GM21381 (cell line): ENCODE measurements around the gene NRGN.
"Not testable (repeated sequence)": the region's sequence is repeated elsewhere in the genome, so short reads cannot be mapped to it uniquely, and the experiment has no call there.

Experiments used
- ATAC-seq: cut with Tn5 transposase; IDR thresholded peaks from one replicate; pipeline ENCODE4 v1.9.1; 2021; ENCODE audit warnings: mild to moderate bottlenecking, moderate library complexity; ENCODE audit not compliant: unreplicated experiment

NRGN gene

DNA sequence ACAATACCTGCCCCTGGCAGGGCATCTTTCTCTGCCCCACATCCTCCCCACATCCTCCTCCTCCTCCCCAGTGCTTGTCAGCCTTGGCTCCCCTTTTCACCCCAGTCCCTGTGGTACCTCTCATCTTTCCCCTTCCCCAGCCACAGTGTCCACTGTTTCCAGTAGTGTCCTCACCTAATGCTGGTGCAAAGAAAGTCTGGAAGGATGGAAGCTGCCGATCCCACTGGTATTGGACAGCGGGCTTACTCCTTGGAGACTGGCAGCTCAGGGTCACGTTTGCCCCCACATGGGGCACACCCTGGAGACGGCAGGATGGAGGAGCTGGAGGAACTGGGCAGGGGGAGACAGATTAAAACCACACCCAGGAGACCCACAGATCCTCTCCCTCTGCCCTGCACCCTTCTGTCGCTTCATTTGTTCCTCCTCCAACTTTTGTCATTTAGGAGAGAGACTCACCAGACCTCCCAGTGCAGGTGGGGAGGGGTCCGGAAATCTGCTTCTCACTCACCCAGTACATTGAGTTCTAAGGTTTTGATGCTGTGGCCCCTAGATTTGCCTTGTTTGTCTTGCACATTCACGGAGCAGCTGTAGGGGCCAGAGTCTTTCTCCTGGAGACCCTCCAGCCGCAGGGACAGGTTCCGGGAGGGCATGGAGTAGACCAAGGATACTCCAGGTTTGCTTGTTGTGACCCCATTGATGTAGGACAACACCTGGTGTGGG, 16.5 kb downstream of the NRGN start:
- no peak for ATAC-seq

DNA sequence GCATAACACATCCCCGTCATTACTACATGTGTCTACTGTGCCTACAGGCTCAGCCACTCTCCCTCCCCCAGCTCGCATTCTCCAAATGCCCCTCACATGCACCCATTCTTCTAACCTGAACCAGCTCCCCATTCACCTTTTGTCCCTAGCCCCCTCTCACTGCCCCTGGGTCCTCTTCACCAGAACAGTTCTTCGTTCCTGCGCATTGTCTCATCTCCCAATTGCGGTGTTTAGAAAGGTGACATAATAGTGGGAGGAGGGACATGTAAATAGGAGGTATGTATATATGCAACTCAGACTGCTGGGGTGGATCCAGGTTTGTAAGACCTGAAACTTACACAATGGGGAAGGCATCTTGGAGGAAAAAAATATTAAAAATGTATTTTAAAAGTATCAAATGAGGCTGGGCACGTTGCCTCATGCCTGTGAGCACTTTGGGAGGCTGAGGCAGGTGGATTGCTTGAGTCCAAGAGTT, 17.0 kb downstream of the NRGN start:
- no peak for ATAC-seq

DNA sequence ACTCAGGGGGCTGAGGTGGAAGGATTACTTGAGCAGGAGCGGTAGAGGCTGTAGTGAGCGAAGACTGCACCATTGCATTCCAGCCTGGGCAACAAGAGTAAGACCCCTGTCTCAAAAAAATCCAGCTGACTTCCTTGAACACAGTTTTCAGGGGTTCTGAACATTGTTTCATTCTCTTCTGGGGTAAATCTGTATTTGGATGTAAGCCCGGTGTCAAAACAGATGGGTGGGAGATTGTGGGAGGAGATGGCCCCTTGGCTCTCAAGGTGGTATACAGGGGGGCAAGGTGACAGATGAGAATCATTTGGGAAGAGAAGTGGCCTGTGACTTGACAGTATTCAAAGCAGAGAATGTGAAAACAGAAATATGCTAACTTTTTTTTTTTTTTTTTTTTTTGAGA, 17.6 kb downstream of the NRGN start:
- ATAC-seq = no peak

DNA sequence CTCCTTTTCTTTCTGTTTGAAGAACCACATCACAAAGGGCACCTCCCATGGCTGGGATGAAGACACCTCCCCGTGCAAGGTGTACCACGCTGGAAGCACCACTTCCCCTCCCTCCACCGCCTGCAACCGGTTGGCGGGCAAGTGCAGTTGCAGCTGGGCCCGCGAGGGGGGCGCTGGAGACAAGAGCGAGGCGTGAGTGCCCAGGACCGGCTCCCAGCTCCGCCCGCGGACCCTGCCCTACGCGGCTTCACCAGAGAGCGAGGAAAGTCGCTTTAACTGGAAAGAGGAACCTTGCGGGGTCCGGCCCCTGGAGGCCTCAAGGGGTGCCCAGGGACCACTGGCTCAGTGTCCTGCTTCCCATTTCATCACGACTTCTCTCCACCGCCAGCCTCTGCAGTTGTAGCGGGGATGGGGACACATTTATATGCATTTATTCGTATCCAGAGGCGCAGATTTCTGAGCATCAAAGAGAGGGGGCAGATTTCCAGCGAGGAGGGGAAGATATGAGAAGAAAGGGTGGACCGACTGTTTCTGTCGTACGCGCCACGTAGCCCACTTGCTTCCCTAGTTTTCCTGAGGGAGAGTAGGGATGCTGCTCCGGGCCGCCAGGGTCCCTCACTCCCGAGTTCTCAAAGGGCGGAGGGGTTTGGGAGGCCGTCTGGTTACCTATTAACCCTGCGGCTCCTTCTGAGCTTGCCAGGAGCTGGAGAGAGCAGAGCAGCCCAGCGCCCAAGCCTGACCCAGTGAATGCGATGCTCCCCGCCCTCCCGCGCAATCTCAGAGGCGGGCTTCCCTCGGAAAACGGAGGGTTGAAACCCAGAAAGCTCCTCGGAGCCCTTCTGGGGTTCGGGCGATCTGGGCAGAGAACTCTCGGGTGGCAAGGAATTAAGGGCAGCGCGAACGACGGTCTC, 18.9 kb downstream of the NRGN start:
- ATAC-seq = peak; percentile 46

DNA sequence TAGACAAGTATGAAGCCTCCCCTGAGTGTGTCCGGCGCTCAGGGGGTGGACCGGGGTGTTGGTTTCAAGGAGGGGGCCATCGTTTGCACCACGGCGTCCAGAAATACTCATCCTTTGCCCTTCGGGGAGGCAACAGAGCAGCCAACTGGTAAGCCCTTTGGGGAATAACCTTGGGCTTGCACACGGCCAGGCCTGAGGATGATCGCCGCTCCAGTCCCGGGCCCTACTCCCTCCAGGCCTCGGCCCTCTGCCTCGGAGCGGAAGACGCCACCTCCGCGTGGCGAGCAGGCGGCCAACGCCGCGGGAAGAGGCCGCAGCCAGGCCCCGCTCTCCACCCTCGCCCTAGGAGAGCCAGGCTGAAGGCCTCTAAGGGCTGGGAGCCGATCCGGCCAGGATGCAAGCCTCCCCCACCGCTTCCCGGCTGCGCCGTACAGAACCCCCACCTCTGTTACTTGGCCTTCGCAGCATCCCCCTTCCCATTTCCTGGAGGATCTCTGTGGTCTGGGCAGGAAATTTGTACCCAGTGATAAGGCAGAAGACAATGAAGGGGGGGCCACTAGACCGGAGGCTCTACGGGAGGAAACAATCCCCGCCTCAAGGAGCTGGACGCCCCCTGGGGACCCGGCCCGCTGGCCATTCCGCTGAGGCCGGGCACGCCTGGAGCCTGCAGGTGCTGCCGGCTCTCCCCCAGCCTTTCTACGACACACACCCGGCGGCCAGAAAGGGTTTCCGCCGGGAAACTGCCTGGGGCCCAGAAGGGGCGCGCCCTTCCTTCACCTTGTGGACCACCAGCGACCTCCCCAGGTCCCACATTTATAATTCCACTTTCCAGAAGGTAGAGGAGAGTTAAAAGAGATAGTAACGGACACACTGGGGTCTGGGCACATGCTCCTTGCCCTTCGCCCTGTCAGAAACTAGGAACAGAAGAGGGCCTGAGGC, 19.8 kb downstream of the NRGN start:
- ATAC-seq = no peak

DNA sequence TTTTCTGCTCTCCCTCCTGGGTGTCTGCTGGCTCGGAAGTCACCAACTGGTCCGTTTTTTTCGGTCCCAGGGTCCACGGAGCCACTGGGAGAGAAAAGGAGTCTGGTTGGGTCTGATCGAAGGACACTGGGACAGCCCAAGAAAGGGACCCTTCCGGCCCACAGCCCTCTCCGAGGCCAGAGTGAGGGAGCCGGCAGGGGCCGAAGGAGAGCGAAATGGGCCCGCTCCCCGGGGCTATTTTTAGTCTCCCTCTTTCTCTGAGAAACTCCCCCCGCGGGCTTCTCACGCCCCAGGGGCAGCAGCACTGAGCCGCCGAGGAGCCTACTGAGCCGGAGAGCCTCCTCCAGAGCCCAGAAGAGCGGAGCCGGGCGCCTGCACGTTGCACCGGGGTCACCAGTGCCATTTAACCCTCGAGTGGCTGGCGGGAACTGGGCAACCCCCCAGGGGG, 20.5 kb downstream of the NRGN start:
- ATAC-seq = peak; percentile 26

DNA sequence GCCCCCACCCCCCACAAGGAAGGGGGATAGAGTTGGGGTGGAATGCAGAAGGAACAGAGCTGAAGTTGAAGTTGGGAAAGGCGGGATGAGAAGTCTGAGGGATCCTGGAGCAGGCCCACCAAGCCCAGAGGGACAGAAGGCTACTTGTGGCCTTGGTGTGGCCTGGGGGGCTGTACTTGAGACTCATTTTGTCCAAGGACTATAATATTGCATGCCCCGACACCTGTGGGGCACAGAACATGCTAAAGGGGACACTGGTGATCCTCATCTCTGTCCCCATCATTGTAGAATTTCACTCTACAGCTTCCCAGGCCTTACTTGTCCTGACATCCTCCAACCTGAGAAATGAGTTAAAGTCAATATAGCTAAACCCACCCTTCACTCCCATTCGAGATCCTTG, 21.1 kb downstream of the NRGN start:
- no peak for ATAC-seq

DNA sequence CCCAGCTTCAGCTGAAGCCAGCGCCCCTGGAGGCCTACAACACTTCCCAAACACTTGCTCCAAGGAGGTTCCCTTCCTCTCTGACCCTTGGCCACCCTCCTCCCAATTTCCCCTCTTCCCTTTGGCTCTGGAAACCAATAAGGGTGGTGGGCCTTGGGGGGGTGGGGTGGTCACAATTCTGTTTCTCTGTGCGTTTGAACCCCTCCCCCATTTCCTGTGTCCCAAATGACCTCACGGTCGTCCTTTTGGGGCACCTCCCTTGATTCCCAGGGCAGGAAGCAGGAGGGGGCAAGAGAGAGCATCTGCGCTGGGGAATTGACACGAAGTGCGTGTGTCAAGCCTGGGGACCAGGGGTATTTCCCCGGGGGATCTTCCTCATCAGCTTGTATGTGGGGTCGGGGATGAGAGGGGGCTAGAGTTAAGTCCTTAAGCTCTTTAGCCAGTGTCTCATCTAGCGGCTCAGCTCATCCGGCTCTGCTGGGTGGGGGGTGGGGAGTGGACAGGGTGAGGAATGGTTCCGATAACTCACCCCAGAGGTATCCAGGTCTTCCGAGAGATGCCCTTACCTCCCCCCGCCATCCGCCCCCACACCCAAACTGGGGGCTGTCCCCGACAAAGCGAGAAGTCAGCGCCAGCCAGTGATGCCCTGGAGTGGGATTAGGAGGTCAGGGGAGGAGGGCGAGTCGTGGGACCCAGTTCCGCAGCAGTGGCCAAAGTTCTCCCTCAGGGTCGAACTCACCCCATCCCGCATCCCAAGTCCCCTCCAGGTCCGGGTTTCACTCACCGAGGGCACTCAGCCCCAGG, 21.8 kb downstream of the NRGN start:
- no peak for ATAC-seq

DNA sequence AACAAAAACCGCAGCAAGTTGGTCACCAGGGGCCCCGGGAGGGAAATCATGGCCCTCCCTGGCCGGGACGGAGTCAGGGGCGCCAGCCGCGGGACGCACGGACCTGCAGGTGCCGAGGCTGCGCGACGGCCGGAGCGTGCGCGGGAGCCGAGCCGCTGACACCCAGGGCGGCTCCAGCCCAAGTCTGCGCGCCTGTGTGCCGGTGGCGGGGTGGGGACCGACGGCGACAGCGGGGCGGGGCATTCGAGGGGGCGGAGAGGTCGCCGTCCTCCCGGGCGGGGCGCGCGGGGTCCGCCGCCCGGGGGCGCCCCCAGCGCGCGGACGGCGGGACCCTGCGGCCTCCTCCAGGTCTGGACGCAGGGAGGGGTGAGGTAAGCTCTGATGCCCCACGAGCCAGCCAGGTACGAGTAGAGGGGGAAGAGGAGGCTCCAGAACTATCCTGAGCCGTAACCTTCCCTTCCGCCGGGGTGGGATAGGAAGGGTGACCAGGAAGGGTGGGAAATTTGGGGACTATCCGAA, 22.4 kb downstream of the NRGN start, which contains the start of gene ESAM:
ESAM (minus strand) TSS at position 186 of the 519 bp plus-strand sequence; CDS start at position 50, 136 bp downstream.
- peak; percentile 59 for ATAC-seq

DNA sequence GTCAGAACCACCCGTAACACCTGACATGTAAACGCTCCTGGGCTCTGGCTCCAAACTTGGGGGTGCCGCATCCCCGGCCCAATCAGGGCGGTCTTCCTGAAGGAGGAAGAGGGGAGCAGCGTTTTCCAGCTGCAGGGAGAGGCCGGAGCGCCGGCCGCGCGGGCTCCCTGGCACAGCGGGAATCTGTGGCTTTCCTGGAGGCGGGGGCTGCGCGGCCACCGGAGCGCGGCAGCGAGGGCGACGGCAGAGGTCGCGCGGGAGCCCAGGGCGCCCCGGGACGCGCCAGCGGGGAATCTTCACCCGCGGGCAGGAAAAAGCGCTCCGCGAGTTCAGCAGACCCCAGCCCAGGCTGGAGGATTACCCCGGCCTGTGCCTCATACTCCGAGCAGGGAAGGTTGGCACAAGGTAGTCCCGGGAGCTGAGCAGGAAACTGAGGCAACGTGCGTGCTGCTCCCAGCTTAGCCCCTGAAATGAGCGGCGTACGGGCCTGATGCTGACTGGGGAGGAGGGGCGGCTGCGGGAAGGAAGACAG, 22.9 kb downstream of the NRGN start:
- ATAC-seq = peak; percentile 9

DNA sequence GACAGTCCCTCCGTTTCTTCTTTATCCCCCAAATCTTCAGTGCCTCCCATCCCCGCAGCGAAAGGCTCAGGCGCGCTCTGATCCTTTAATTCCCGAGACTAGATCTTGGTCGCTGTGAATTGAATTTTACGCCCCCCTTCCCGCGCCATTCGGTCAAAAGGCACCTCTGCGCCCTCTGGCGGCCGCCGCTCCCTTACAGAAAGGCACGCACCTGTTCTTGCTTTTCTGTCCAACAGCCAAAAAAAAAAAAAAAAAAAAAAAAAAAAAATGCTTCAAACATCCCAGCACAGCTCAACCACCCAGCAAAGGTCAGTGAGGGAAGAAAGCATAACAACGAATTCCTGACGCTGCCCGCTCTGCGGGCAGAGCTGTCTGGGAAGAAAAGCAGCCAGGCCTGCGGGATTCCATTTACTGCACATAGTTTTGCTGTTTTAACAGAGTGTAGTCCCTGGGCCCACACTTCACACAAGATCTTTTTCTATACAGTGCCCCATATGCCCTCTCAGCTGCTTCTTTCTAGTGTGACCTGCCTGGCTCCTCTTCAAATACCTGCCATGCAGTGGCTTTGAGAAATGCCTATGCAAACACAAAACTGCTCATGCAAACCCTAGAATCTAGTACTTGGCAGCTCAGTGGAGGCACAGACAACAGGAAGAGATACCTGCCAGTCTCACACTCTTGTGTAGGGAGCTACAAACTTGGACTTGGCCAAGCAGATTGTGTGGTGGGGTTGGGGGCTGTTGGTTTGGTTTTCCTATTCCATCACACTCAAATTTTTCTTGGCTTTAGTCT, 23.6 kb downstream of the NRGN start:
- peak; percentile 24 for ATAC-seq

DNA sequence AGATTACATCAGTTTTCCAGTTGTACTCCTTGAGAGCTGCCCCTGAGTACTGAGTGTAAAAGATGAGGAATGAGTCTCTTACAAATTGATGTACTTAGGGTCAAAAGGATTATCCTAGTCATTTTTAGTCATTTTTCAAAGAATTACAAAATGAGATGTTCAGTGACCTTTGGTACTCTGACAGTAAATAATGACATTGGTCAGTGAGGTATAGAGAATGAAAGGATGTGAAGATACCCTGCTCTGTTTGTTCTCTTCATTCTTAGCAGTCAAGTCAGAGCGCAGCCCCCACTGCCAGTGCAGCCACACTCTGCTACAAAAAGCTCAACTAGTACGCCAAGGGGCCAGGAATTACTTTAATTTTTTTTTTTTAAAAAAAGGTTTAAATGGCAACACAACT, 26.4 kb downstream of the NRGN start:
- no peak for ATAC-seq

DNA sequence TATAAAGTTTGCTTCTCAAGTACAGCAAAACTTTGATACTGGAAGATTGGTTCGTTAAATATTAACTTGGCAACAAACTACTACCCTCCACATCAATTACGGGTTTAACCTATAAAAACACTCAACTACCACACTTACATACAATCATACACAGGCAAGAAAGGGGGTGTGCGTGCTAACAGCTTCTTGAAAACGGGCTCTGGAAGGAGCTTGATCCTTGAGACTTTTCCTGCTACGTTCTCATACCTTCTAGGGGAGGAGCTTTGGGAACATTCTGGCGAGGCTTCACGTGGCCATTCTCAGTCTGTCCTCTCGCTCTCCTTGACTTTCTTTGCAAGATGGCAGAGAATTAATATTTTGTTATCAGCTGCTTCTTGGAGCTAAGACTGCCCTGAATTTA, 29.2 kb downstream of the NRGN start:
- no peak for ATAC-seq

DNA sequence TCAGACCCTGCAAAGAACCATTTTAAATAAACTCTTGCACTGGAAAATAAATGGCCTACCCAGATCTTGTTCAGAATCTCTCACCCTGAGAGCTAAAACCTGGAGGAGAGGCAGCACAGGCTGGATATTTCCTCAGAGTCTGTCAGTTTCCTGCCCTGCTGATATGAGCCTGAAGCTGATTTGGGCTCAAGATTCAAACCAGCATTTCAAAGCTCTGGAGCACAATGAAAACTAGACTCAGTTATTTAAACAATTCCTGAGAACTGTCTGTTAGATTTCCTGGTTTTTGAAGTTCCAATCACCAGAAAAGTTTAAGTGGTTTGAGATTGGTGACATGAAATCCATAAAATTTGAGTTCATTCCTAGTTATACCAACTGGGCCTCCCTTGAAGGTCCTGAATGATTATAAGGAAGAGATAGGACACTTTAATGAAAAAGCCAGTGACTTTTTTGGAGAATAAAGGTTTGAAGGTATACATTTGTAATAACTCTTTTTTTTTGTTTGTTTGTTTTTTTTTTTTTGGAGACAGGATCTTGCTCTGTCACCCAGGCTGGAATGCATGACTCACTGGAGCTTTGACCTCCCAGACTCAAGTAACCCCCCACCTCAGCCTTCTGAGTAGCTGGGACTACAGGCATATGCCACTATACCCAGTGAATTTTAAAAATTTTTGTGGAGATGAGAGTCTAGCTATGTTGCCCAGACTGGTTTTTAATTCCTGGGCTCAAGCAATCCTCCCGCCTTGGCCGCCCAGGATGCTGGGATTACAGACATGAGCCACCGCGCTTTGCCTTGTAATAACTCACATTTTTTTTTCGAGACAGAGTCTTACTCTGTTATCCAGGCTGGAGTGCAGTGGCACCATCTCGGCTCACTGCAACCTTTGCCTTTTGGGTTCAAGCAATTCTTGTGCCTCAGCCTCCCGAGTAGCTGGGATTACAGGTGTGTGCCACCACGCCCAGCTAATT, 30.3 kb downstream of the NRGN start:
- ATAC-seq = no peak

DNA sequence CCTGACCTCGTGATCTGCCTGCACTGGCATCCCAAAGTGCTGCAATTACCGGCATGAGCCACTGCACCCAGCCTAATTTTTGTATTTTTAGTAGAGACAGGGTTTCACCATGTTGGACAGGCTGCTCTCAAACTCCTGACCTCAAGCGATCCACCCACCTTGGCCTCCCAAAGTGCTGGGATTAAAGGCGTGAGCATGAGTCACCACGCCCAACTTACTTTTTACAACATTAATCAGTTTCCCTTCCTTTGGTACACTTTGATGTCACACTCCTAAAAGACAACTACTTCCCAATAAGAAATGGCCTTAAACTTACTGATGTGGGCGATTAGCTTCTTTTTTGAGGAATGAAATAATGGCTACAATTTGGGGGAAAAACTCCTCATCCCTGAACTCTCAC, 31.2 kb downstream of the NRGN start:
- not testable (repeated sequence) for ATAC-seq

DNA sequence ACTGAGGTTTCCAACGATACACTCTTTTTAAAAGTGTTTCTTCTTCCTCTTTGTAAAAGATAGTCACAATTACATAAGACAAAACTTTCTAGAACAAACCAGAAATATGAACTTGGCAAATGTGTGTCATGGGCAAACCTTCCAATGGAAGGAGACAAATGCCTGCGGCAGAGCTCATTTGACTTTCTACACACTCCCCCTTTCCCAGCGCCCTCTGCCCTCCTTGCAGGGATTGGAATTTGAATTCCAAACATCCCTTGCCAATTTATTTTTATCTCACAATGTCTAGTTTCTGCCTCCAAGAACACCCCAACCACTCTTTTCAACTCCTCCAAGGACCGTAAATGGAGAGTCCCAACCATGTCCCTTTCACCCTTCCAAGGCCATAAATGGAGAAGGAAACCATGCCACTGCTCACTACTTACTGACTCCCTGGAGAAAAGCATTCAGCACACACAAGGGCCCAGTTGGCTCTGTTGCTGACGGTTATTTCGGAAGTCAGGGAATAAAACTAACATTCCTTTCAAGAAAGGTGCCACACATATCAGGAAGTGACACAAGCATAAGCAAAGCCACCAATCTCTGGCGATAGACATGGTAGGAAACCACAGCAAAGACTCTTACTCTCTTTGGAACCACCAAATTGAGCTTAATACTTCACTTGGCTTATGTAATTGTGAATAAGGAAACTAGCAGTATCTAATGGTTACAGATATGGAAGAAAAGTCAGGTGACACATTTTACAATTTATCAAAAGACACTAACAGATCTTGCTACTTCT, 37.3 kb downstream of the NRGN start:
- ATAC-seq = no peak

DNA sequence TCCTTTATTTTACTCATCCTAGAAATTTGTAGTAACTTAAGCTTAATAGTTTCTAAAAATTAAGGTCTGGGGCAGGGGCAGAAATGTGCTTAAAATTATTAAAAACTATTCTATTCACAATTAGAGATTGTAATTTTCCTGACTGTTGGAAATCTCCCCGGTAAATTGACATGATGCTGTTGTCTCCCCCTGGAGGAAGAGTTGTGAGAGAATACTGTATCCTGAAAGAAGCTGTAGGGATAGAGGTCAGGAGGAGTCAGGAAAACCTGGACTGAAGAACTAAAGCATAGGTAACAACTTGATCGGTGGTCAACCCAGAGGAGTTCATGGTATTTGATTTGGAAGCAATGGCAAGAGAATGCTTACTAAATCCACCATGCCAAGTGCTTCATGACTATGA, 38.5 kb downstream of the NRGN start:
- no peak for ATAC-seq
